Inflammatory macrophage treated with lipopolysaccharide for 4 hours (primary cell): ENCODE results near the gene HMMR.

Source experiments
- DNase-seq: peaks from one replicate; pipeline ENCODE4 v3.0.0-alpha.2; 2020

HMMR gene

DNA sequence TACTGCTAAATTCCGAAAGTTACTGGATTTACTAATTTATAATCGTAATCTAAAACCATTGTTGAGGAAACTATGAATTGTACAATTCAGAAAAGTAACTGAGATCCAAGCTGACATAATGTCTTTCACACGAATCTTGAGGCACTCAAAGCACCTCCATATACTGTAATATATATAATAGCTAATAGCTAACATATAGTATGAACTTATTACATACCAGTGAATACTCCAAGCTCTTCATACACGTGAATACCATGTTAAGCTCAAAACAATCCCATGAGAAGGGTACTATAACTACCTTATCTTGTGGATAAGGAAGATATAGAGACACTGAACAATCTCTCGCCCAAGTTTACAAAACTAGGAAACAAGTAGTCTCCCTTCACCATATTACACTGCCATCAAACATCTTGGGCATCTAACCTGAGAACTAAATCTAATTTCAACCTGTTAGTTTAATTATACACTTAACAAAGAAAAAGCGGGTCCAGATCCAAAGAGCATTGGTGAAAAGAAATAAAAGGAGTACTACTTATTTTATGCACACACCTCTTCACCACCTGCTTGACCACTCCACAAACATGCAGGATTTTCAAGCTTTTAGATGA lies 1.6 kb upstream of the HMMR start:
- no peak for DNase-seq

DNA sequence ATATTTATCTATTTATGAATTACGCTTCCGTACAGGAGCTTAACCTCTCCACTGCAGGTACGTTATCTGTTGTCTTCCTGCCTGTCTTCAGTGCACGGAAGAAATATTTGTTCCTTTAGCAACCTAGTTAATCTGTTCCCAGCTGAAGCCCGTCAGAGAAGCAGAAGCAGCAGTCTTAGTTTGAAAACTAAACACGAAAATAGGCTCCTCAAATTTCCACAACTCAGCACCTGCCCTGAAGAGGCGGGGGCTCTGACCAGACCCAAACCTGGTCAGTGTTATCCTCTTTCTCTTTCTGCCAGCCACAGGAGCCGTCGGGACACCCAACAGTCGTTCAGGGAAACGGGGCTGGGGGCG lies 992 bp upstream of the HMMR start:
- DNase-seq: no peak

DNA sequence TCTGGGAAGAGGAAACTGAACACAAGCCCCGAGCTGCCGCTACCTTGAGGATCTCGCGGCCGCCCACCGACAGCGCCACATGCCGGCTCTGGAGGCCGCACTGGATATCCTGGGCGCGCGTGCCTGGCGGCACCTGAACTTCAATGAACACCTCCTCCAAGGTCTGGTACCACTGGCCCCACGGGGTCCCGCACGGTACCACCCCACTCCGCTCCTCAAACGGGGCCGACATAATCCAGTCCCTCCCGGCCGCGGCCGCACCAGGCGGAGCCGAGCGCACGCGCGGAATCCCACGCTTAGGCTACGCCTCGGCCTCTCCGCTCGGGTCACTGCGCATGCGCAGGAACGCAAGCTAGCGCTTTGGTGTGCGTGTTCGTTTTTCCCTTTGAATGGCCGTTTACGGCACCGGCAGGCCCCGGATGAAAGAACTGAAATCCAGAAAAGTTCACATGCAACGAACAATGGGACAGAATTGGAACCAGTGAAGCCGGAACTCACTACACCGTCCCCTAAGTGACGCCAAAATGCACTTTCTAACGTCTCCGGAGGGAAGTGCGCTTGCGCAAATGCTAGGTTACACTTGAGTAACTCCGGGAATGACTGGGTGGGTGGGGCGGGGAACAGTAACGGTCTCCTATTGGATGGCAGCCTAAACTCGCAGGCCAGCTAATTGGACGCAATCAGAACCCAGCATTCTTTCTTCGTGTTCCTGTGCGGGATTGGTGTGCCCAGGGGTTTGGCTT lies 442 bp upstream of the HMMR start, which contains the start of gene NUDCD2:
Gene NUDCD2, minus strand, starts transcription at position 284 of the 743 bp plus-strand sequence. Its CDS starts 52 bp downstream, at position 232.
- peak; percentile 99 for DNase-seq

DNA sequence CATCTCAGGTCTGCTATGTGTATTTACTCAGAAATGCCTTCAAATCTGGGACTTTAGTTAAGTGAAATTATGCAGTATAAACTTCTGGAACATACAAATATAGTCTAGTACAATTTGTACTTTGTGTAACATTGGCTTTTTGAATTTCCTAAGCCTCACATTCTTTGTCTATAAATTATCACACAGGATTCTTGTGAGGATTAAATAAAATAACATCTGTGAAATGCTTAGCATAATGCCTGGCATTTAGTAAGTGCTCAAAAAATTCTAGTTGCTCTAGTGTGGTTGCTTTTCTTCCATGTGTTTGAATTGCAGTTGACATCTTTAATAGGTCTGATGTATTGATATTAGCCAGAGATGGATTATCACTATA lies 2.6 kb downstream of the HMMR start:
- DNase-seq: no peak

DNA sequence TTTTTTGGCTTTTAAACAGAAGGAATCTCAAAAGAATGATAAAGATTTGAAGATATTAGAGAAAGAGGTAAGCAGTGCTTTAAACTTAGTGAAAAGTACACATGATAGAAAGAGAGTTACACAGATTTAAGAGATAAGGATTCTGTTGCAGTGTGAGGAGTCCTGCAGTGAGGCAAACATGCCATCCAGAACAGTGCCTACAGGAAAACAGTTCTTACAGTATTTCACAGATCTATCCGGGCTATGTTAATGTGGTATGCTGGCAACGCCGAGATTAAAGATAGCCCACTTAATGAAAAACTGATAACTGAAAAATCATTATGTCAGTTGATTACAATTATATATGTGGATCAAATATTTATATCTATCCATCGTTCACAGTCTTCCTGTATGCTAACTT lies 7.2 kb downstream of the HMMR start:
- DNase-seq: no peak

DNA sequence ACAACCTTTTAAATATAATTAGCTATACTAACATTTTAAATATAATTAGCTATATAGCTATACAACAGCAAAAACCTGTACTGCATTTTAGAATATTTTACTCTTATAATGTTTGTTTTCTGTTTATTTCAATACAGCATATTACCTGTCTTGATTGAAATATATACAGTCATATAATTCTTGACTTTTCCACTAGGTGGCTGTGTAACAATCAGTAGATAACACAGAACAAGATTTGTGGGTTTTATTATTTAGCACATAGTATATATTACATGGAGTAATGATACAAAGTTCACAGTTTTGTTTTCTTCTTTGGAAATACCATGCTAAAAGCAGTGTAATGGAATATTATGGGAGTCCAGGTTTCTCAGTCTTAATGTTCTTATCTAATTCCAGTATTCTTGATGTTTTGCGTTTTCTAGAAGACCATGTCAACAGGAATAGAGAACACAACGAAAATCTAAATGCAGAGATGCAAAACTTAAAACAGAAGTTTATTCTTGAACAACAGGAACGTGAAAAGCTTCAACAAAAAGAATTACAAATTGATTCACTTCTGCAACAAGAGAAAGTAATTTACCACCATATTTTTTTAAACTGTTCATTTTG lies 13.3 kb downstream of the HMMR start:
- DNase-seq: no peak

DNA sequence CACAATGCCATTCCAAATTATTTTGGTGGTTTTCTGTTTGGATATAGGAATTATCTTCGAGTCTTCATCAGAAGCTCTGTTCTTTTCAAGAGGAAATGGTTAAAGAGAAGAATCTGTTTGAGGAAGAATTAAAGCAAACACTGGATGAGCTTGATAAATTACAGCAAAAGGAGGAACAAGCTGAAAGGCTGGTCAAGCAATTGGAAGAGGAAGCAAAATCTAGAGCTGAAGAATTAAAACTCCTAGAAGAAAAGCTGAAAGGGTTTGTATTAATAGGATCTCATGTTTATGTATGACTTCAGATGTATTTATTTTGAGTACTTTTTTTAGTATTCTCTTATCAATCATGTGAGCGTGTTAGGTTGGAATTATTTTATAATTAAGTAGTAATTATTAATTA lies 15.0 kb downstream of the HMMR start:
- peak; percentile 27 for DNase-seq

DNA sequence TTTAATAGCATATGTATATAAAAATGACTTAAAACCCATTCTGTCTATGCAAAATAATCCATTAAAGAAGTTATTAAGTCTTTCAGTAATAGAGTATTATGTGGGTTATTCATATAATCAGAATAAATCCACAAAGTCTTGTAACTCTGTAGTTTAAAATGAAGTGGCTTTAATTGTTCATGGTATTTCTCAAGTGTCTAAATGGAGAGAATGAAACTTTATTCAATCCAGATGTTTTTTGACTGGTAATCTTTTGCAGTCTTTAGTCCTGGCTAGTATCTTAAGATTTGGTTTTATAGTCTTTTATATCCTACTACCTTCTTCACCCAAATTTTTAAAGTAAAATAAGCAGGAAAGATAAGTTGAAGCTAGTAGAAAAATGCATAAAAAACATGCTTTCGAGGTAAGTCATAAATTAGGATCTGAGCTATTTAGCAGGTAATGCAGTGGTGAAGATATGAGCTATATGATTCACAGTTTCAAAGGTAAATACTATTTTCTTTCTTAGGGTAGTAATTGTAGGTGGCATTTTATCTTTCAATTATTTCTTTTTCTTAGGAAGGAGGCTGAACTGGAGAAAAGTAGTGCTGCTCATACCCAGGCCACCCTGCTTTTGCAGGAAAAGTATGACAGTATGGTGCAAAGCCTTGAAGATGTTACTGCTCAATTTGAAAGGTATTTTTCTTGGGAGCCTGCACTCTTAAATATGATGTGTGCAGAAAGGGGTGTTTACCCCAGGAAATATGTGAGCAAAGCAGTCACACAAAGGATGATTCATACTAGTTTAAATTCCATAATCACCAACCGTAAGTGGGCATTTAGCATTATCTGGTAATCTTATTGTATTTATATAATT lies 17.9 kb downstream of the HMMR start:
- no peak for DNase-seq

DNA sequence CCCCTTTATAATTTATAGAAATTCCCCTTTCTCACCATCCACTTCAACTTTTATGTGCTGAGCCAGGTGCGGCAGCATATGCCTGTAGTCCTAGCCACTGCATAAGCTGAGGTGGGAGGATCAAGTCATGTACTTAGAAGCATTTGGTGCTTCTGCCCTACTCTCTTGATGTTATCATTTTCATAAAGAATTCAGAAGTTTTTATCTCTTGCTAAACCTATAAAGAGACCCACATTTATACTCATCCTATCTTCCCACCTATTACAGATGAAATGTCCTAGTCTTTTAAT lies 18.5 kb downstream of the HMMR start:
- DNase-seq: no peak

DNA sequence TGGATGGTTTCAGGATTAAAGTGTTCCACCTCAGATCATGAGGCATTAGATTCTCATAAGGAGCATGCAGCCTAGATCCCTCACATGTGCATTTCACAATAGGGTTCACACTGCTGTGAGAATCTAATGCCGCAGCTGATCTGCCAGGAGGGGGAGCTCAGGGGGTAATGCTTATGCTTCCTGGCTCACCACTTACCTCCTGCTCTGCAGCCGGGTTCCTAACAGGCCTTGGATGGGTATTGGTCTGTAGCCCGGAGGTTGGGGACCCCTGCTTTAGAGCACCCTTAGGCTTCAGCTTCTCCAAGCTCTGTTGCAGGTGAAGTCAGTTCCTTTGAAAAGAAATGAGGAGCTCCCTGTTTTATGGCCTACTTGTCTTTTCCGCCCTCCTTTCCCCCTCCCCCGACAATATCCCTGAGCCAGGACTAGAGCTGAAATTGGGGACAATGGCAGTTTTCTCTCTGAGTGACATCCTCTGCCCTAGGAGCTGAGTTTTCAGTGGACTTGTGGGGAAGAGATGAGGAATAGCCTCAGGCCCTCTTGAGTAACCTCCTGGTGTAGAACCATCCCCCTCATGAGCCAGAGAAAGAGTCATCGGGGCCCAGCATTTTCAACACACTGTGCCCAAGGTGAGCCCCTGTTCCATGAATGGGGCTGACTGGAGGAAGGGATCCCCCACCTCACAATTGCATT lies 28.8 kb downstream of the HMMR start:
- DNase-seq: peak; percentile 18

DNA sequence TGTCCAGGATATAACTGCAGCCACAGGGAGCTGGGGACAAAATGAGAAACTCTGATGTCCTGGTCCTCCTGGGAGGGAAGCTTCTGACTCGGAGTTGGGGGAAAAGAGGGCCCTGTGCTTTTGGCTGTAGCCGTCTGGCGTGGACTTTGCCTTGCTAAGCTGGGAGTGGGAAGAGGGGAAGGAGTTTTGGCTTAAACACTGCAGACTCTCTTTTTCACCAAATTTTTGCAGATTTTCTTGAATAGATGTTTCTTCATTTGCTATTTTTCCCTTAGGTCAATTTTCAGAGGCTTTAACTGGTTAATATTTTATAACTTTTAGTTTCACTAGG lies 29.3 kb downstream of the HMMR start:
- DNase-seq: no peak

DNA sequence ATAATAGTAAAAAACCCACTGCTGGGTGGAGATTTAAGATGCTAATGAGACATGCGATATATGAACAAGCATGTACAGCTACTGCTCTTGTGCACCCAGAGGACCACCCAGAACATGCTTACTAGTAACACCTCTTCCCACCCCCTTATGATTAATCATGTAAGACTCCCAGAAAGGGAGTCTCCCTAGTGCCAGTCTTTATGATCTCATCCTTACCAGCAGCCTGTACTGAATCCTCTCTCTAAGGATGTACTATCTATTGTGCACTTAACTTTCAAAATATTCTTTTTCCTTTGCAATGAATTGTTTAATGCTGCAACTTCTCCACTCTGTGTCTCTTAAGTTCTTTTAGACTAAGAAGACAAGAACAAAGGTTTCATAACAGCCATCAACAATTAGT lies 35.9 kb downstream of the HMMR start:
- DNase-seq: no peak

DNA sequence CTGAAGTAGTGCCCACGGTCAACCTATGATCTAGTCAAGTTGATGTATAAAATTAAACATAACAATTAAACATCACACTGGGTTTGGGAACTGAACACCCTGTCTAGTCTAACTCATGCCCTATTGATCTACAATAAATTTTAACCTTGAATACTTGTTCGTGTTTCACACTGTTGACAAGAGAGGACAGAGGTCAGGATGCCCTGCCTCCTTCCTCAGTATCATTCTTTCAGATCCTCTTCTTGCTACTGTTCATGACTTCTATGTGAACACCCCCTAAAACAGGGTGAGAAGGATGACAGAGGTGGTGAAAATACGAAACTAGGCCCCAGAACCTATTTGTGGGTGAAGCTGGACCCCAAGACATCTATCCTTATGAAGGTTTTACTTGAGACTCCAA lies 36.9 kb downstream of the HMMR start:
- DNase-seq: no peak

DNA sequence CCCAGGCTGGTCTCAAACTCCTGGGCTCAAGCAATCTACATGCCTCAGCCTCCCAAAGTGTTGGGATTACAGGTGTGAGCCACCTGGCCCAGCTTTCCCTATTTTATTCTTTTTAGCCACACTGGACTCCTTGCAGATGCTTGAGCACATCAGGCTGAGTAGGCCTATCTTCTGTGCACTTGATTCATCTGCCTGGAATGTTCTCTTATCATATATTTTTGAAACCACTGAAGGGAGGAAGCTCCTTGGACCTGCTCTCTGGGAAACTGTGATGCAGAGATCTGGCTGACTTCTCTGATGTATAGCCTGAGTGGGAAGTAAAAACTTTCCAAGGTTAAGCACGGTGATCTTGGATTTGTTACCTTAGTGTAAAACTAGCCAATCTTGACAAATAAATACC lies 38.5 kb downstream of the HMMR start:
- DNase-seq: no peak

DNA sequence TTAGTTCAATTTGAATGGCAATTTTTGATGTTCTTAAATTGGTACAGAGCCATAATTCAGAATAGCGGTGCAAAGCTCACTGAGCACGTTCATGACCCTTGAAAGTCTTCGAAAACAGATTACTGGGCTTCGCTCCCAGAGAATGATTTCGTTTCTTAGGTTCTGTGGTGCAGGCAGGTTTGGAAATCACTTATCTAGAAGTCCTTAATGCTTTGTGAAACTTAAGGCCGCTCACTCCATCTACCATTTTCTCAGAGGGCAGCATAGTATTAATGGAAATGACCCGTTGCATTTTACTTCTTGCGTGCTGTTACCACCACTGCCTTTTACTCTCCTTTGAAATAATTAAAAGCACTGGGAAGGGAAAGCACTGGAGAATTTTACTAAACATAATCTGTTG lies 42.1 kb downstream of the HMMR start:
- DNase-seq: no peak

DNA sequence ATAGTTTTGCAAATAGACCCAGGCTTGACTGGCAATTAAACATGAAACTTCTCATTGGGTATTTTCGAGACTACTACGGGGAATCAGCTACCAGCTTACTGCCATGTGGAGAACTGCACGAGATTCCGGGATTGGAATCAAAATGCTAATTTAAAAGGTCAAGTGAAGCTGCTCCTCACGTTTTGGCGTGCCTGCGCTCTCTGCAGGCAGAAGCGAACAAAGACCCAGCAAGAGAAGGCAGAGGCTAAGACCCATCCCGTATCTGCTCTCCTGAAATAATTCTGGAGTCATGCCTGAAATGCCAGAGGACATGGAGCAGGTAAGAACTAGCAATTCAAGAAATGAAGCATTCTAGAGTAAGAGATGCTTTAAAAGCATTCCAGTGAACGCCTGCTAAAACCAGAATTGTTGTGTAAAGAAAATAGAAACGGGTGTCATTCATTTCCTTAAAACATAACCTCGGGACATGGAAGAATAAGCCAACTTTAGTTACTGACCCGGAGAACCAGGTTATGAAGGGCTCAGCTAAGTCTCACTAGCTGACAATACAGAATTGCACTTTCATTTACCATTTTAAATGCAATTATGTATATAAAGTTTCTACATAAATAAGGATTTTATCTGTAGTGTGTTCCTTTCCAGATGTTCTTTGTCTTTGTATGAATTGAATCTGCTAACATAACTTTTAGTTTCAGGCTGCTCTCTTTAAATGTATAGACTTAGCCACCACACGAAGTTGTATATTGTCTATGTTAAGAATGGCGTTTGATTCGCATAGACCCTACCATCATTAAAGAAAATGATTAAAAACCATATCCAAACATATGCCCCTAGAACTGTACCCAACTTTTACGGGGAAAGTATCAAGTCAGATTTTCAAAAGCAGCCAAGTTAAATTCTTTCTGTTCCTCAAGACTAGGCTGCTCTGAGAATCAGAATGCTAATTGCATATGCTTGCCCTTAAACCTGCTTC lies 43.0 kb downstream of the HMMR start:
- peak; percentile 68 for DNase-seq

DNA sequence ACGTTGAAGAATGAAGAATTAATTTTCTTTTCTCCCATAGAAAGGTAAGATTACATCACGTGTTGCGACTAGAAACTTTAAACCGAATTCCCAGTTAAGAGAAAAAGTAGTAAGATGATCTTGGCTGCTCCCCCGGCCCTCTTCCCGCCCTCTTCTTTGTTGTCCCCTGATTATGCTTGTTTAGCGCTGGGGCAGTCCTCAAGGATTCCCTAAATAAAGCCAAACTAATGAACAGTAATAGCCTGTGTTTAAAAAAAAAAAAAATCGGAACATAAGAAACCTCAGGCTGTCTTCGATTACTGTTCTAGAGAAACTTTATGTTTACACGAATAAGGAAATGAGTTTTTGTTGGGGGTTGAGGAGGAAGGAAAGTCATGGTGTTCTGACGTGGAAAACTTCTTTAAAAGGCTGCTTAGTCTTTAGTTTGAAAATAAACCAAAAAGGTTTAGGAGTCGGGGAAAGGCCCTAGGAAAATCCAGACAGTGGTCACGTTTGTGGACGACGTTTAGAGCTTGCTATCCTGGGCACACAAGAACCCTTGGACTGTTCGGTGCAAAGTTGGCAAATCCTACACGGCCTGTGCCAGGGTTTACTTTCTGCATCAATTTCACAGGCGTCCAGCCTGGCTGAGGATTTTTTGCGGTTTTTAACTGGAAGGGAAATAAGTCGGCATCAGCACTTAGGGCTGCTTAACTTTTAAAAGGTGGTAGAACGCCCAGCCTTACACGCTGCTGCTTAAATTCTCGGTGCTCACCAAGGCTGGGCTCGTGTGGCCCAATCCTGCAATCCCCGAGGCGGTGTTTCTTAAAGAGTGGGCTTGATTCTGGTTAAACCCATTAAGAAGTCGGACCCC lies 43.9 kb downstream of the HMMR start:
- DNase-seq: peak; percentile 75

DNA sequence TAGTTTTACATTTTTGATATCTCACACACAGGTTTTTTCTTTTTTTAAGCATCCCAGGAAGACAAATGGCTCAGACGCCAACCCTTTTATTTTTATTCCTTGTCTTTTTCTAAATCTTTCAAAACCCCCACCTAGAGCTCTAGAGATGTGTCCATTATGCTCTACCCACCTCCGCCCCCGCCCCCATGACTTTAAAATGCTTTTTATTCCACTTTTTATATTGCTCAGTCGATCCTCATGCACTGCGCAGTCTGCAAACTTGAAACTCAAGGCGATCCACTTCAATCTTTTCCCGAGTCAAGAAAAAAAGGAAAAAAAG lies 44.6 kb downstream of the HMMR start:
- no peak for DNase-seq

DNA sequence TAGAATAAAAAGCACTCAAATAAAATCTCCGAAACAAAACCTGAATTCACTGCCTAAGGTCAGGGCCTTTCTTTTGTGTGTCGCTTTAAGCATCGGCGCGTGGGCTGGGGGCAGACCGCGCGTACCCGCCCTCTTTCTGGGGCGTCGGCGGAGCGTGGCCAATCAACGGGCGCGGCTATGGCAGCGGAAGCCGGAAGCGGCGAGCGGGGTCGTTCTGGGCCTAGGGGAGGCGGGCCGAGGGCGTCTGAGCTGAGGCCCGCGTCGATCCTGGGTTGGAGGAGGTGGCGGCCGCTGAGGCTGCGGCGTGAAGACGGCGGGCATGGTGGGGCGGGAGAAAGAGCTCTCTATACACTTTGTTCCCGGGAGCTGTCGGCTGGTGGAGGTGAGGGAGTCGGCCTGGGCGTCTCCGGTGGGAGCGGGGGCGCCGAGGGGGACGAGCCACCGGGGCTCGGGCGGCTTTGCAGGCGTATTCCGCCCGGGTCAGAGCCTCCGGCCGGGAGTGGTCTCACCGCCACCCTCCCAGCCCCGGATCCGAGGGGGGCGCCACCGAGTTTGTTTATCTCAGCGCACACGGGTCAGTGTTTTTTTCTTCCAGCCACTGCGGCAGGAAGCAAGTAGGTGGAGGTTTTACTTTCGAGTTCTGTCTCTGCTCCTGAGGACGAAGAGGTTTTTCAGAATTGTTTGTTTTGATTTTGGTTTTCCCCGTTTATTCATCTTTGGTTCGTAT lies 45.1 kb downstream of the HMMR start, which contains the start of gene MAT2B:
Gene MAT2B, plus strand, starts transcription at position 252 of the 727 bp plus-strand sequence. Its CDS starts 68 bp downstream, at position 320.
- DNase-seq: peak; percentile 97

DNA sequence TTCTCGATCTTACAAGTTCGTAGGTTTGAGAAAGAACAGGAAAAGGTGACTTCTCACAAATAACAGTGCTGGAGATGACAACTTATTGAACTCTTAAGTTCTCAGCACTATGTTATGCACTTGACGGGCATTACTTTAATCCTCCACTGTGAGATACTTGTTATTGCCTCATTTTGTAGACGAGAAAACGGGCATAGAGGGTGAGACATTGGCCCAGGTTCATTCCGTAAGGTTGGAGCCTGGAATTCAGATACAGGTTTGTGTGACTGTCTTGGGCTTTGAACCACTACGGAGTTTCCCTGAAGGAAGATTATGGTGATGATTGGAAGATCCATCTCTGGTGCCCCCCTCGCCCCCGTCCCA lies 45.6 kb downstream of the HMMR start:
- no peak for DNase-seq
